Measurements from ENCODE around the gene CELF2.

DNA sequence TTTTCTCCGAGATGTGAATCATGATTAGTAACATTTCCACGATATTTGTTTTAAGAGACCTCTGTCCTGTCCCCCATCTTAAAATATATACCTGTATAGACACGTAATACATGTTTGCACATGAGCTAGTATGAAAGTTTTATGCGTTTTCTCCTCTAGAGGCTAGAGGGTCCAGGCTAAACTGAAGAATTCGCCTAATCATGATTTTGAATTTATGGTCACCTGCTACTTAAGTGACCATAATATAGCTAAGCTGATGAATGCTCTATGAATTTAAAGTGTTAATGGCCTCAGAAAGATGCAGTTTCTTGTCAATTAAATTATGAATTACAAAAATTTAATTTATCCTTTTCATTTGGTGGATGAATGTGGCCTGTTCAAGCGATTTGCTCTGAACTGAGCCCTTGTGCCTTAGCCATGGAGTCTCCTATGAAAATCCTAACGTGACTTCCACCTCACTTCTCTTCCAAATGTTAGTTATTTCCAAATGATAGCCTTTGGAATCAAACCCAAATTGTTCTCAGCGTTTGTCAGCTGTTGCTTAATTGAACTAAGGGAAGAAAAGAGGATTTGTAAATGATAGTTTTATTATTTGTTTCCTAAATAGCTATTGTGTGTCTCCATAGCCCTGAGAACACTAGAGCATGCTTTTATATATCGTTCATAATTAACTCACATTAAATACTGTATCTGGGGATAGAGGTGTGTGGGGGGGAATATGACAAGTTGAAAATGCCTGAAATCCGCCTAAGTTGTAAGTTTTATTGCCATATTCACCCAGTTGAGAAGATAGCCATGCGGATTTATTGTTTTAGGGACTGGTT lies 2.3 kb downstream of the CELF2 start:
- no peak for TF ChIP-seq ZNF24 (tag by site-specific recombination; IDR thresholded peaks at IDR 0.05)
- TF ChIP-seq, protein P1, sequence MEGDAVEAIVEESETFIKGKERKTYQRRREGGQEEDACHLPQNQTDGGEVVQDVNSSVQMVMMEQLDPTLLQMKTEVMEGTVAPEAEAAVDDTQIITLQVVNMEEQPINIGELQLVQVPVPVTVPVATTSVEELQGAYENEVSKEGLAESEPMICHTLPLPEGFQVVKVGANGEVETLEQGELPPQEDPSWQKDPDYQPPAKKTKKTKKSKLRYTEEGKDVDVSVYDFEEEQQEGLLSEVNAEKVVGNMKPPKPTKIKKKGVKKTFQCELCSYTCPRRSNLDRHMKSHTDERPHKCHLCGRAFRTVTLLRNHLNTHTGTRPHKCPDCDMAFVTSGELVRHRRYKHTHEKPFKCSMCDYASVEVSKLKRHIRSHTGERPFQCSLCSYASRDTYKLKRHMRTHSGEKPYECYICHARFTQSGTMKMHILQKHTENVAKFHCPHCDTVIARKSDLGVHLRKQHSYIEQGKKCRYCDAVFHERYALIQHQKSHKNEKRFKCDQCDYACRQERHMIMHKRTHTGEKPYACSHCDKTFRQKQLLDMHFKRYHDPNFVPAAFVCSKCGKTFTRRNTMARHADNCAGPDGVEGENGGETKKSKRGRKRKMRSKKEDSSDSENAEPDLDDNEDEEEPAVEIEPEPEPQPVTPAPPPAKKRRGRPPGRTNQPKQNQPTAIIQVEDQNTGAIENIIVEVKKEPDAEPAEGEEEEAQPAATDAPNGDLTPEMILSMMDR (tag by site-specific recombination; IDR thresholded peaks at IDR 0.05): no peak
- TF ChIP-seq YY1 (tag by site-specific recombination; IDR thresholded peaks at IDR 0.05): no peak
- TF ChIP-seq, protein P2, sequence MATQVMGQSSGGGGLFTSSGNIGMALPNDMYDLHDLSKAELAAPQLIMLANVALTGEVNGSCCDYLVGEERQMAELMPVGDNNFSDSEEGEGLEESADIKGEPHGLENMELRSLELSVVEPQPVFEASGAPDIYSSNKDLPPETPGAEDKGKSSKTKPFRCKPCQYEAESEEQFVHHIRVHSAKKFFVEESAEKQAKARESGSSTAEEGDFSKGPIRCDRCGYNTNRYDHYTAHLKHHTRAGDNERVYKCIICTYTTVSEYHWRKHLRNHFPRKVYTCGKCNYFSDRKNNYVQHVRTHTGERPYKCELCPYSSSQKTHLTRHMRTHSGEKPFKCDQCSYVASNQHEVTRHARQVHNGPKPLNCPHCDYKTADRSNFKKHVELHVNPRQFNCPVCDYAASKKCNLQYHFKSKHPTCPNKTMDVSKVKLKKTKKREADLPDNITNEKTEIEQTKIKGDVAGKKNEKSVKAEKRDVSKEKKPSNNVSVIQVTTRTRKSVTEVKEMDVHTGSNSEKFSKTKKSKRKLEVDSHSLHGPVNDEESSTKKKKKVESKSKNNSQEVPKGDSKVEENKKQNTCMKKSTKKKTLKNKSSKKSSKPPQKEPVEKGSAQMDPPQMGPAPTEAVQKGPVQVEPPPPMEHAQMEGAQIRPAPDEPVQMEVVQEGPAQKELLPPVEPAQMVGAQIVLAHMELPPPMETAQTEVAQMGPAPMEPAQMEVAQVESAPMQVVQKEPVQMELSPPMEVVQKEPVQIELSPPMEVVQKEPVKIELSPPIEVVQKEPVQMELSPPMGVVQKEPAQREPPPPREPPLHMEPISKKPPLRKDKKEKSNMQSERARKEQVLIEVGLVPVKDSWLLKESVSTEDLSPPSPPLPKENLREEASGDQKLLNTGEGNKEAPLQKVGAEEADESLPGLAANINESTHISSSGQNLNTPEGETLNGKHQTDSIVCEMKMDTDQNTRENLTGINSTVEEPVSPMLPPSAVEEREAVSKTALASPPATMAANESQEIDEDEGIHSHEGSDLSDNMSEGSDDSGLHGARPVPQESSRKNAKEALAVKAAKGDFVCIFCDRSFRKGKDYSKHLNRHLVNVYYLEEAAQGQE (tag by site-specific recombination; IDR thresholded peaks at IDR 0.05): no peak
- TF ChIP-seq, protein P3, sequence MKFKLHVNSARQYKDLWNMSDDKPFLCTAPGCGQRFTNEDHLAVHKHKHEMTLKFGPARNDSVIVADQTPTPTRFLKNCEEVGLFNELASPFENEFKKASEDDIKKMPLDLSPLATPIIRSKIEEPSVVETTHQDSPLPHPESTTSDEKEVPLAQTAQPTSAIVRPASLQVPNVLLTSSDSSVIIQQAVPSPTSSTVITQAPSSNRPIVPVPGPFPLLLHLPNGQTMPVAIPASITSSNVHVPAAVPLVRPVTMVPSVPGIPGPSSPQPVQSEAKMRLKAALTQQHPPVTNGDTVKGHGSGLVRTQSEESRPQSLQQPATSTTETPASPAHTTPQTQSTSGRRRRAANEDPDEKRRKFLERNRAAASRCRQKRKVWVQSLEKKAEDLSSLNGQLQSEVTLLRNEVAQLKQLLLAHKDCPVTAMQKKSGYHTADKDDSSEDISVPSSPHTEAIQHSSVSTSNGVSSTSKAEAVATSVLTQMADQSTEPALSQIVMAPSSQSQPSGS (tag by site-specific recombination; IDR thresholded peaks at IDR 0.05; ENCODE audit: low read depth): no peak
- no peak for TF ChIP-seq ZNF302 (tag by site-specific recombination; IDR thresholded peaks at IDR 0.05; ENCODE audit: low read depth)
- TF ChIP-seq FEZF1 (tag by site-specific recombination; IDR thresholded peaks at IDR 0.05): no peak
- no peak for TF ChIP-seq ZNF169 (tag by site-specific recombination; IDR thresholded peaks at IDR 0.05)
- no peak for TF ChIP-seq KLF8 (tag by site-specific recombination; IDR thresholded peaks at IDR 0.05)
- no peak for TF ChIP-seq HOXC10 (CRISPR knock-in tag; IDR thresholded peaks at IDR 0.05)
